ENCODE measurements around the gene MAPK8IP3. TPM values are rescaled to one million over a fixed set of nuclear protein-coding genes. Genes with fewer than 3 reads are reported as not detected.

The MAPK8IP3 gene
- total RNA-seq, 1 experiment from 2014 or later: 35.2 TPM

- H3K36me3 ChIP-seq (replicated peaks; ENCODE audit: control insufficient read depth, insufficient read depth, low read length): no peaks in the 10 kb centered on the region; the same call in none of the 2 replicates
- no peaks in the 10 kb centered on the region for H3K27me3 ChIP-seq (ENCODE audit: control insufficient read depth, insufficient read depth, low read length)
- peak within 1 kb of the TSS; percentile 98 for H3K4me3 ChIP-seq (ENCODE audit: insufficient read depth, low read depth, low read length)
- peak; percentile 81 for DNase-seq
Observed at GRCh38 chr16:1772362-1772907, 66.4 kb downstream of the MAPK8IP3 start, which contains the start of gene EME2. TSS of gene EME2 (plus strand) at chr16:1772810. CDS start at chr16:1773228, 418 bp downstream.

- peak within 1 kb of the TSS; percentile 98 for H3K4me3 ChIP-seq (ENCODE audit: insufficient read depth, low read depth, low read length)
- no peaks in the 10 kb centered on the region; the same call in none of the 2 replicates for H3K36me3 ChIP-seq (replicated peaks; ENCODE audit: control insufficient read depth, insufficient read depth, low read length)
- no peaks in the 10 kb centered on the region for H3K27me3 ChIP-seq (ENCODE audit: control insufficient read depth, insufficient read depth, low read length)
- peak; percentile 98 for DNase-seq
Observed at GRCh38 chr16:1772908-1773702, 67.1 kb downstream of the MAPK8IP3 start, which contains the start of gene MRPS34. TSS of gene MRPS34 (minus strand) at chr16:1773134. CDS start at chr16:1773119, 15 bp downstream.

- no peaks in the 10 kb centered on the region; the same call in none of the 2 replicates for H3K36me3 ChIP-seq (replicated peaks; ENCODE audit: control insufficient read depth, insufficient read depth, low read length)
- peak overlapping the region; percentile 98 for H3K4me3 ChIP-seq (ENCODE audit: insufficient read depth, low read depth, low read length)
- no peak for DNase-seq
- H3K27me3 ChIP-seq (ENCODE audit: control insufficient read depth, insufficient read depth, low read length): no peaks in the 10 kb centered on the region
Observed at GRCh38 chr16:1773703-1774447, 67.9 kb downstream of the MAPK8IP3 start.

- Histone ChIP-seq H3K4me3 (ENCODE audit: insufficient read depth, low read depth, low read length) (no peak overlapping the region), H3K27me3 (ENCODE audit: control insufficient read depth, insufficient read depth, low read length) (no peaks in the 10 kb centered on the region), H3K36me3 (replicated peaks; ENCODE audit: control insufficient read depth, insufficient read depth, low read length) (no peaks in the 10 kb centered on the region; the same call in none of the 2 replicates)
- DNase-seq: no peak
Observed at GRCh38 chr16:1774448-1774780, 68.4 kb downstream of the MAPK8IP3 start.

DNA sequence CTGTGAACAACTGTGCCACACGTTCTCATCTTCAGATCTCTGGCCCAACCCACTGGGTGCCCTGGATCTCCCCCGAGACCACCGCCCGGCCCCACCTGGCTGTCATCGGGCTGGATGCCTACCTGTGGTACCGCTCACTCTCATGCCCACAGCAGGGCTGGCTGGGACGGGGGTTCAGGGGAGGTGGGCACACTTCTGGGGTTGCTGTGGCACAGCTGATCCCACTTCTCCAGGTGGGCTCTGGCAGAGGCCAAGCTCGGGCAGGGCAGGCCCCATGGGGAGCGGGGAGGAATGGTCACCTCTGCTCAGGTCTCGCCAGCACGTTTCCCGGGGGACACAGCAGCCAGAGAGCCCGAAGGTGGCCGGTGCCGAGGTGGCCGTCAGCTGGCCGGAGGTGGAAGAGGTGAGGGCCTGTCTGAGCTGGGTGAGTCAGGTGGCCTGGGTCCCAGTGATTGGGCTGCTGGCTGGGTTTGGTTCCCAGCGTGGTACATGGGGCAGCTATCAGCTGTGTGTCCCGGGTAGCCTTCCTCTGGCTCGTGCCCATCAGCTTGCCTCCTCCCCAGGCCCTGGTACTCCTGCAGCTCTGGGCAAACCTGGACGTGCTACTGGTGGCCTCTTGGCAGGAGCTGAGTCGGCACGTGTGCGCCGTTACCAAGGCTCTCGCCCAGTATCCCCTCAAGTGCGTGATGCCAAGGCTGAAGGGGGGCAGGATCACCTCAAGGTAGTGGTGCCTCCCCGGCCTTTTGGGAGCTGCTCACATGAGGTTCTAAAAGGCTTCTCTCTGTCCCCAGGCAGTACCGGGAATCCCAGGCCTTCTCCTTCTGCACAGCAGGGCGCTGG, 69.2 kb downstream of the MAPK8IP3 start:
- H3K36me3 ChIP-seq (replicated peaks; ENCODE audit: control insufficient read depth, insufficient read depth, low read length): no peaks in the 10 kb centered on the region; the same call in none of the 2 replicates
- DNase-seq: no peak
- no peaks in the 10 kb centered on the region for H3K27me3 ChIP-seq (ENCODE audit: control insufficient read depth, insufficient read depth, low read length)
- no peak overlapping the region for H3K4me3 ChIP-seq (ENCODE audit: insufficient read depth, low read depth, low read length)

- Histone ChIP-seq H3K4me3 (ENCODE audit: insufficient read depth, low read depth, low read length) (no peak overlapping the region), H3K27me3 (ENCODE audit: control insufficient read depth, insufficient read depth, low read length) (no peaks in the 10 kb centered on the region), H3K36me3 (replicated peaks; ENCODE audit: control insufficient read depth, insufficient read depth, low read length) (peaks cover 2% of the 10 kb centered on the region)
- DNase-seq: no peak
Observed at GRCh38 chr16:1775846-1776671, 70.1 kb downstream of the MAPK8IP3 start.

DNA sequence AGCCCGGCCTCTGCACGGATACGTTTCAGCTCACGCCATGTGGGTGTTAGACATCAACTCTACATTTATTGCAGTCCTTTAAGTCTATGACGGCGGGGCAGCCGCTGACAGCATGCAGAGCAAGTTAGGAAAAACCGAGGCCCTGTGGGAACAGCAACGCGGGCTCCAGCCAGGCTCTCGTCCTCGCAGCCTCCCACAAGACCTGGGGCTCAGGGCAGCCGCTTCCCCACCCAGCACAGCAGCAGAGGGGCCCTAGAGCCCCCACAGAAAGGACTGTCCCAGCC, 70.6 kb downstream of the MAPK8IP3 start:
- Histone ChIP-seq H3K36me3 (replicated peaks; ENCODE audit: control insufficient read depth, insufficient read depth, low read length) (peaks cover 2% of the 10 kb centered on the region), H3K27me3 (ENCODE audit: control insufficient read depth, insufficient read depth, low read length) (no peaks in the 10 kb centered on the region), H3K4me3 (ENCODE audit: insufficient read depth, low read depth, low read length) (no peak overlapping the region)
- no peak for DNase-seq

DNA sequence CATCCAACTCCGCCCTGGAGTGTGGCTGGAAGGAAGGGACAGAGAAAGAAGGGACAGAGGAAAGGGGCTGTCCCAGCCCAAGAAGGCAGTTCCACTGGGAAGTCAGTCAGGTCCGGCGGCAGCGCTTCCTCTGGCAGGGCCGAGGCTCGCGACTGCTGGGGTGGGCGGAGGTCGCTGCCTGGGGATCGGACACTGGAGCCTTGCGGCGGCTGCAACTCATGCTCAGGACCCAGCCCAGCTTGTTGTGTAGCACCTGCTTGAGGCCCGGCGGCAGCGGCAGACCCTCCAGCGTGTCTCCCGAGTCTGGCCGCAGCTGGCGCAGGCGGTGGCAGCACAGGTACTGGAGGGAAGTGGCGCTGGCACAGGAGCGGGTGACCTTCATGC, 71.0 kb downstream of the MAPK8IP3 start:
- H3K4me3 ChIP-seq (ENCODE audit: insufficient read depth, low read depth, low read length): no peak overlapping the region
- H3K27me3 ChIP-seq (ENCODE audit: control insufficient read depth, insufficient read depth, low read length): no peaks in the 10 kb centered on the region
- peaks cover 2% of the 10 kb centered on the region for H3K36me3 ChIP-seq (replicated peaks; ENCODE audit: control insufficient read depth, insufficient read depth, low read length)
- no peak for DNase-seq

DNA sequence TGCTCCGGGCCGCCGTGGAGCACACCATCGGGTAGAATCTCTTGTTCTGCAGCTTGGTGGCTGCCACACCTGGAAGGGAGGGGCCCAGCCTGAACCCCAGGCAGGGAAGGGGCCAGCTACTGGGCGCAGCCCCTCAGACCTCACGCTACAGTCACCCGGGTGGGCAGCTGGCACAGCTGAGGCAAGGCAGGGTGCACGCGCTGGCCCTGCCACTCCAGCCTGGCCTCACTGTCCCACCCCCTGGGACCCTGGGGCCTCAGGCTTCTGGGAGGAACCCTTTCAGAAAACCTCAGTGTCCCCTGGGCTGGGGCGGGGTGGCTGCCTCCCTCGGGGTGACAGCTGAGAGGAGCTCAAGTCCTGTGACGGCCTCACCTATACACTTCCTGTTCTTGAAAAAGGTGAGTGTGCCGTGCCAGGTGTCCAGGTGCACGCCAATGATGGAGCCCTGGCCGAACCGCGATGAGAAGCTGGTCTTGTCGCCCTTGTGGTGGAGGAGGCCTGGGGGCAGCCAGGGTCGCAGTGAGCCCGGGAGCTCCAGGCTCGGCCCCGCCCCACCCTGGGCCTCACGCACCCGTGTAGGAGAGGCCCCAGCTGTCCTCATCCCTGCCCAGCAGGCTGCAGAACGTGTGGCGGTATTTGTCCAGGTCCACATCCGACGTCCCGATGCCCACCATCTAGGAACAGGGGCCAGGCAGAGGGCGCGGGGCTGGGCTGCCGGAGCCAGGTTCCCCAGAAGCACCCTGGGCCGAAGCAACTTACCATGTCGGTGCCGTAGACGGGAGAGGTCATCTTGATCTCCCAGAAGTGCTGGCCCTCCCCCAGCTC, 71.6 kb downstream of the MAPK8IP3 start:
- H3K36me3 ChIP-seq (replicated peaks; ENCODE audit: control insufficient read depth, insufficient read depth, low read length): peaks cover 2% of the 10 kb centered on the region
- no peak overlapping the region for H3K4me3 ChIP-seq (ENCODE audit: insufficient read depth, low read depth, low read length)
- DNase-seq: no peak
- no peaks in the 10 kb centered on the region for H3K27me3 ChIP-seq (ENCODE audit: control insufficient read depth, insufficient read depth, low read length)

DNA sequence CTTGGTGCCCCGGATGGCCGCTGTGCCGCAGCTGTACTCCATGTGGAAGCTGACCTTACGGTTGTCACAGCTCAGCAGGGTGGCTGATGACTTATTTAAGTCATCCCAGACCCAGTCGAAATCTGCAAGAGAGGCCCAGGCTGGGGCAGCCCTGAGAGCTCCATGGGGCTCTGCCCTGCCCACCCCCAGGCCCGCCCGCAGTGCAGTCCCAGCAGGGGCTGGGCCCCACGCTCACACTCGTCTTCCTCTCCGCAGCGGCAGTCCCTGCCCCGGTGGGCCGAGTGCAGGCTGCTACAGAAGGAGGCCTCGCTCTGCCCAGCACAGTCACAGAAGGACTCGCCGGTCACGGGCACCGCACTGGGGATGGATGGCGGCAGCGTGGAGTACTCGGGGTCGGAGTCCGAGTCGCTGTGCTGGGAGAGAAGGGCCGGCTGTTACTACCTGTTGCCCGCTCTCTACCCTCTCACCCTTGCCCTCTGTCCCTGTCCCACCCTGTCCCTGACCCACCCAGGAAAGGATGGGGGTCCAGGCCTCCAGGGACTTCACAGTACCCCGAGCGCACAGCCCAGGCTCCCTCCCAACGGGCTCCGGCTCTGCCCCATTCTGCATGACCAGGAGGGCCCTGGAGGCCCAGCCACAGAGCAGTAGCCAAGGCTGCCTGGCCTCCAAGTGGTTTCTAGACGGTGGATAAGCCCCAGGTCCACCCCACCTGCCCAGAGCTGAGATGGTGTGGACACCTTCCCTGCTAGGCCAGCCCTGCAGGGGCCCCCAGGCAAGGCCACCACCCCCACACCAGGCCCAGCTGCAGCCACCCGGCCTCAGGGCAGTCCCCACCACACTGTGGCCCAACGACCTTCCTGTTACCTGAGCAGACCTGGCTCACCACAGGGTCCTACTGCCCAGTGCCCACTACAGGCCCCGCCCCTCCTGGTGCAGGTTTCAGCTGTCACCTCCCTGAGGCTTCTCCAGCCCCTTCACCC, 72.5 kb downstream of the MAPK8IP3 start:
- Histone ChIP-seq H3K4me3 (ENCODE audit: insufficient read depth, low read depth, low read length) (no peak overlapping the region), H3K36me3 (replicated peaks; ENCODE audit: control insufficient read depth, insufficient read depth, low read length) (peaks cover 2% of the 10 kb centered on the region), H3K27me3 (ENCODE audit: control insufficient read depth, insufficient read depth, low read length) (no peaks in the 10 kb centered on the region)
- DNase-seq: no peak

- peaks cover 2% of the 10 kb centered on the region for H3K36me3 ChIP-seq (replicated peaks; ENCODE audit: control insufficient read depth, insufficient read depth, low read length)
- no peaks in the 10 kb centered on the region for H3K27me3 ChIP-seq (ENCODE audit: control insufficient read depth, insufficient read depth, low read length)
- DNase-seq: no peak
- no peak overlapping the region for H3K4me3 ChIP-seq (ENCODE audit: insufficient read depth, low read depth, low read length)
Observed at GRCh38 chr16:1779234-1779701, 73.3 kb downstream of the MAPK8IP3 start.
